ENCODE results near the gene EPHA10. TPM values are rescaled to one million over a fixed set of nuclear protein-coding genes. Genes with fewer than 3 reads are reported as not detected.
A peak's percentile ranks its signal among the peaks of the same experiment; 100 is the strongest.

The EPHA10 gene
- polyA plus RNA-seq, 1 donor from 2014 or later, result 39.4 TPM

- H3K27ac ChIP-seq (ENCODE audit: low read length), result peak overlapping the region; percentile 97
- peak overlapping the region; percentile 42 for H3K4me2 ChIP-seq (ENCODE audit: low read length)
- H4K20me1 ChIP-seq (ENCODE audit: insufficient read depth), result no peaks in the 10 kb centered on the region
- no peak for TF ChIP-seq SMC3 (conservative IDR thresholded peaks at IDR 0.05; ENCODE audit: poor library complexity)
- TF ChIP-seq EZH2 (IDR thresholded peaks at IDR 0.05; ENCODE audit: borderline replicate concordance, insufficient read depth, low read length, poor library complexity, severe bottlenecking), result no peak
- TF ChIP-seq POLR2AphosphoS5 (IDR thresholded peaks at IDR 0.05), result no peak
- H3K27me3 ChIP-seq (ENCODE audit: insufficient read depth, low read depth, low read length), result no peaks in the 10 kb centered on the region
- H3K36me3 ChIP-seq (ENCODE audit: insufficient read depth, low read length), result no peaks in the 10 kb centered on the region
- H3K9ac ChIP-seq (ENCODE audit: low read length), result peak overlapping the region; percentile 75
- H2AFZ ChIP-seq (ENCODE audit: low read depth, low read length), result peak overlapping the region; percentile 54
- H3K9me3 ChIP-seq (ENCODE audit: low read length), result no peaks in the 10 kb centered on the region
- no peaks in the 10 kb centered on the region for H3K79me2 ChIP-seq (replicated peaks; ENCODE audit: insufficient read depth, low read length)
- H3F3A ChIP-seq (ENCODE audit: insufficient read depth, low read length, poor library complexity, severe bottlenecking), result no peaks in the 10 kb centered on the region
- H3K4me3 ChIP-seq (ENCODE audit: low read length), result peak overlapping the region; percentile 48
- no peaks in the 10 kb centered on the region for H3K9me2 ChIP-seq (ENCODE audit: insufficient read depth, low read length)
Observed at GRCh38 chr1:37725851-37726613, 38.9 kb downstream of the EPHA10 start.

DNA sequence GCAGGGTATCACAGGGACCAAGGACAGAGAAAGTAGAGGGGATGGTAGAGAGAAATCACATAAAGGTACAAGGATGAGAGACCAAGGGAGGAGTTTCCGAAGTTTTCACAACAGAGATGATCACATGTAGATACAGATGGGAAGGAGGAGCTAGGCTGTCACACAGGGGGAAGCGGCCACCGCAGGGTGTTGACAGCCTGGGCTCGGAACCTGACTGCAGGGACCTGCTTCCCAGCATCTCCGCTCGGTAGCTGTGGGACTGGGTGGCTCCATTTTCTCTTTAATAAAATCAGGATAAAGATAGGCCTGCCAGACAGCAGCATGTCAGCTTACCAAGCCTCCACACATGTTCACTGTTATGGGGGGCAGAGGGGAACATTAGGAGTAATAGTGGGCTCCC lies 40.3 kb downstream of the EPHA10 start:
- Histone ChIP-seq H3K9me3 (ENCODE audit: low read length) (no peaks in the 10 kb centered on the region), H3K4me3 (ENCODE audit: low read length) (no peak overlapping the region), H2AFZ (ENCODE audit: low read depth, low read length) (no peak overlapping the region), H3K9ac (ENCODE audit: low read length) (no peak overlapping the region), H3K27me3 (ENCODE audit: insufficient read depth, low read depth, low read length) (no peaks in the 10 kb centered on the region), H3K27ac (ENCODE audit: low read length) (peak overlapping the region; percentile 97), H4K20me1 (ENCODE audit: insufficient read depth) (no peaks in the 10 kb centered on the region), H3K9me2 (ENCODE audit: insufficient read depth, low read length) (no peaks in the 10 kb centered on the region), H3K79me2 (replicated peaks; ENCODE audit: insufficient read depth, low read length) (no peaks in the 10 kb centered on the region), H3K36me3 (ENCODE audit: insufficient read depth, low read length) (no peaks in the 10 kb centered on the region), H3K4me2 (ENCODE audit: low read length) (no peak overlapping the region), H3F3A (ENCODE audit: insufficient read depth, low read length, poor library complexity, severe bottlenecking) (no peaks in the 10 kb centered on the region)
- TF ChIP-seq SMC3 (conservative IDR thresholded peaks at IDR 0.05; ENCODE audit: poor library complexity), result no peak
- no peak for TF ChIP-seq MXI1 (conservative IDR thresholded peaks at IDR 0.05; ENCODE audit: poor library complexity, severe bottlenecking)
- no peak for TF ChIP-seq RAD21 (conservative IDR thresholded peaks at IDR 0.05)
- TF ChIP-seq EZH2 (IDR thresholded peaks at IDR 0.05; ENCODE audit: borderline replicate concordance, insufficient read depth, low read length, poor library complexity, severe bottlenecking), result no peak

GRCh38 chr1:37723390-37724078 lies 41.4 kb downstream of the EPHA10 start:
- Histone ChIP-seq H2AFZ (ENCODE audit: low read depth, low read length) (no peak overlapping the region), H3K4me2 (ENCODE audit: low read length) (no peak overlapping the region), H3K79me2 (replicated peaks; ENCODE audit: insufficient read depth, low read length) (no peaks in the 10 kb centered on the region), H3K27ac (ENCODE audit: low read length) (no peak overlapping the region), H3K36me3 (ENCODE audit: insufficient read depth, low read length) (no peaks in the 10 kb centered on the region), H3K9me2 (ENCODE audit: insufficient read depth, low read length) (no peaks in the 10 kb centered on the region), H4K20me1 (ENCODE audit: insufficient read depth) (no peaks in the 10 kb centered on the region), H3K4me3 (ENCODE audit: low read length) (no peak overlapping the region), H3K9ac (ENCODE audit: low read length) (no peak overlapping the region), H3K9me3 (ENCODE audit: low read length) (no peaks in the 10 kb centered on the region), H3F3A (ENCODE audit: insufficient read depth, low read length, poor library complexity, severe bottlenecking) (no peaks in the 10 kb centered on the region), H3K27me3 (ENCODE audit: insufficient read depth, low read depth, low read length) (no peaks in the 10 kb centered on the region)
- TF ChIP-seq, protein P1, sequence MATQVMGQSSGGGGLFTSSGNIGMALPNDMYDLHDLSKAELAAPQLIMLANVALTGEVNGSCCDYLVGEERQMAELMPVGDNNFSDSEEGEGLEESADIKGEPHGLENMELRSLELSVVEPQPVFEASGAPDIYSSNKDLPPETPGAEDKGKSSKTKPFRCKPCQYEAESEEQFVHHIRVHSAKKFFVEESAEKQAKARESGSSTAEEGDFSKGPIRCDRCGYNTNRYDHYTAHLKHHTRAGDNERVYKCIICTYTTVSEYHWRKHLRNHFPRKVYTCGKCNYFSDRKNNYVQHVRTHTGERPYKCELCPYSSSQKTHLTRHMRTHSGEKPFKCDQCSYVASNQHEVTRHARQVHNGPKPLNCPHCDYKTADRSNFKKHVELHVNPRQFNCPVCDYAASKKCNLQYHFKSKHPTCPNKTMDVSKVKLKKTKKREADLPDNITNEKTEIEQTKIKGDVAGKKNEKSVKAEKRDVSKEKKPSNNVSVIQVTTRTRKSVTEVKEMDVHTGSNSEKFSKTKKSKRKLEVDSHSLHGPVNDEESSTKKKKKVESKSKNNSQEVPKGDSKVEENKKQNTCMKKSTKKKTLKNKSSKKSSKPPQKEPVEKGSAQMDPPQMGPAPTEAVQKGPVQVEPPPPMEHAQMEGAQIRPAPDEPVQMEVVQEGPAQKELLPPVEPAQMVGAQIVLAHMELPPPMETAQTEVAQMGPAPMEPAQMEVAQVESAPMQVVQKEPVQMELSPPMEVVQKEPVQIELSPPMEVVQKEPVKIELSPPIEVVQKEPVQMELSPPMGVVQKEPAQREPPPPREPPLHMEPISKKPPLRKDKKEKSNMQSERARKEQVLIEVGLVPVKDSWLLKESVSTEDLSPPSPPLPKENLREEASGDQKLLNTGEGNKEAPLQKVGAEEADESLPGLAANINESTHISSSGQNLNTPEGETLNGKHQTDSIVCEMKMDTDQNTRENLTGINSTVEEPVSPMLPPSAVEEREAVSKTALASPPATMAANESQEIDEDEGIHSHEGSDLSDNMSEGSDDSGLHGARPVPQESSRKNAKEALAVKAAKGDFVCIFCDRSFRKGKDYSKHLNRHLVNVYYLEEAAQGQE (IDR thresholded peaks at IDR 0.05; ENCODE audit: borderline replicate concordance), result no peak
- TF ChIP-seq POLR2AphosphoS5 (IDR thresholded peaks at IDR 0.05) (no peak), RAD21 (conservative IDR thresholded peaks at IDR 0.05) (no peak), EP300 (conservative IDR thresholded peaks at IDR 0.05; ENCODE audit: poor library complexity, severe bottlenecking) (no peak), SMC3 (conservative IDR thresholded peaks at IDR 0.05; ENCODE audit: poor library complexity) (no peak)
